SH-SY5Y (cell line): ENCODE measurements around the gene ITSN1.

Experiments used
- GATA2 ChIP-seq: IDR thresholded peaks from 2 replicates; pipeline ENCODE4 v1.6.1; 2011; ENCODE audit warnings: mild to moderate bottlenecking, low read depth, low read length
- GATA3 ChIP-seq: IDR thresholded peaks from 2 replicates; pipeline ENCODE4 v1.6.1; 2011; ENCODE audit warnings: low read depth, mild to moderate bottlenecking, low read length, moderate library complexity

- TF ChIP-seq GATA2: no peak
- no peak for TF ChIP-seq GATA3
These were observed 242.3 kb downstream of the ITSN1 start for GRCh38 chr21:33884376-33885171.
